SU-DHL-6 (cell line): ENCODE results near the gene ERGIC2.

Experiments used
- H2AFZ ChIP-seq: fragments of 200-600 bp; sonication (generic); 2 replicates; pipeline ENCODE4 v1.6.1; 2014; ENCODE audit warnings: low read depth, mild to moderate bottlenecking, moderate library complexity, mixed read lengths, antibody characterized with exemption, low read length; ENCODE audit not compliant: severe bottlenecking
- H3F3A ChIP-seq: fragments of 200-600 bp; shearing (Covaris generic); 2 replicates; pipeline ENCODE4 v1.6.0; 2016; ENCODE audit warnings: antibody characterized with exemption, mild to moderate bottlenecking; ENCODE audit not compliant: insufficient read depth
- H3K27ac ChIP-seq: fragments of 200-600 bp; sonication (generic); 2 replicates; pipeline ENCODE4 v1.5.1; 2016; ENCODE audit warnings: low read depth, mild to moderate bottlenecking, low read length, moderate library complexity, mixed read lengths
- H3K27me3 ChIP-seq: fragments of 200-600 bp; sonication (generic), shearing (Covaris generic); 2 replicates; pipeline ENCODE4 v1.6.0; 2014; ENCODE audit warnings: mild to moderate bottlenecking, low read length
- H3K36me3 ChIP-seq: fragments of 200-600 bp; sonication (generic); 2 replicates; pipeline ENCODE4 v1.6.1; 2014; ENCODE audit warnings: mild to moderate bottlenecking, low read length, mixed read lengths
- H3K4me2 ChIP-seq: fragments of 300-600, 200-600 bp; shearing (Covaris generic), sonication (generic); 2 replicates; pipeline ENCODE4 v1.6.0; 2014; ENCODE audit warnings: low read length, low read depth, mild to moderate bottlenecking; ENCODE audit not compliant: poor library complexity, severe bottlenecking
- H3K4me3 ChIP-seq: fragments of 200-600 bp; sonication (generic); 2 replicates; pipeline ENCODE4 v1.5.1; 2014; ENCODE audit warnings: antibody characterized with exemption, low read length, mild to moderate bottlenecking, mixed read lengths; ENCODE audit not compliant: insufficient read depth, poor library complexity, severe bottlenecking
- H3K79me2 ChIP-seq: fragments of 200-600 bp; sonication (generic); 2 replicates; pipeline ENCODE4 v1.6.1; 2014; ENCODE audit warnings: mild to moderate bottlenecking, low read length, moderate library complexity; ENCODE audit not compliant: insufficient read depth
- H3K9ac ChIP-seq: fragments of 200-600 bp; sonication (generic); 2 replicates; pipeline ENCODE4 v1.7.0; 2014; ENCODE audit warnings: mild to moderate bottlenecking, low read length
- H3K9me2 ChIP-seq: fragments of 200-600 bp; sonication (generic); replicated peaks from 2 replicates; pipeline ENCODE4 v1.6.1; 2014; ENCODE audit warnings: low read length; ENCODE audit not compliant: insufficient read depth
- H3K9me3 ChIP-seq: fragments of 200-600 bp; sonication (generic); 2 replicates; pipeline ENCODE4 v1.6.1; 2014; ENCODE audit warnings: low read length, mixed read lengths; ENCODE audit not compliant: insufficient read depth
- H4K20me1 ChIP-seq: fragments of 200-600 bp; sonication (generic); 2 replicates; pipeline ENCODE4 v1.6.1; 2014; ENCODE audit warnings: low read depth, mild to moderate bottlenecking, antibody characterized with exemption, low read length, moderate library complexity, mixed read lengths
- EZH2phosphoT487 ChIP-seq: fragments of 200-600 bp; sonication (generic), shearing (Covaris generic); conservative IDR thresholded peaks from 2 replicates; pipeline ENCODE4 v1.6.1; 2018; ENCODE audit warnings: mild to moderate bottlenecking, antibody characterized with exemption, low read length, moderate library complexity, mixed read lengths
- TF ChIP-seq, protein P1 (sequence below): fragments of 200-600 bp; sonication (generic); IDR thresholded peaks from one replicate; pipeline ENCODE4 v1.5.1; 2017; ENCODE audit warnings: antibody characterized with exemption, mild to moderate bottlenecking, low read length, moderate library complexity; ENCODE audit not compliant: insufficient read depth, poor library complexity, severe bottlenecking

ERGIC2 gene

DNA sequence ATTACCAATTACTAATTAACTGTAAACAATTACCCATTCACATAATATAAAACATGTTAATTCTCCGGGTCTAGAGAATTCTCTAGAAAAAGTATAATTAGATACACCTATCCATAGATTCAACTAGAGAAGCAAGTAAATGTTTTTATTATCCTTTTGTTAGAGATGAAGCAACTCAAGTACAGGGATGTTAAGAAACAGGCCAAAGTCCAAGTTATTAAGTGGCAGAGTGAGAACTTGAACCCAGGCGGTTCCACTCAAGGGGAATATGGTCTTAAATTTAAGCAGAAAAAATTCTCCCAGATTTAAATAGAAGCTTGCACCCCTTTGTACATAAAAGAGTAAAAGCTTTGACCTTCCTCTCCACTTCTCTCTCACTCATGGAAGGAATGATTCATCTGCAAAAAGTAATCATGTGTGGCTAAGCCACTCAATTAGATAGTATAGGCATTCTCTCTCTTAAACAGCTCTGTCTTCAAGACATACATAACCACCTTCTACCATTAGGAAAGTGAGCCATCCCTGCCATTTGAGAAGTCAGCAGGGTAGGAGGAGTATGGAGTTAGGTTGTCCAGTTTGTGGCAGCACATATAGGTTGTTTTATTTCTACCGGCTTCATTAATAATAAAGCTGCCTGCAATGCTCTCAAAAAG, 34.1 kb downstream of the ERGIC2 start:
- no peak overlapping the region for H2AFZ ChIP-seq
- H3K36me3 ChIP-seq, result peaks cover 39% of the 10 kb centered on the region
- H3K9me3 ChIP-seq, result no peaks in the 10 kb centered on the region
- H3K79me2 ChIP-seq, result no peaks in the 10 kb centered on the region
- no peak overlapping the region for H3K9ac ChIP-seq
- no peaks in the 10 kb centered on the region for H3K9me2 ChIP-seq
- no peak overlapping the region for H3K4me2 ChIP-seq
- TF ChIP-seq, protein P1, sequence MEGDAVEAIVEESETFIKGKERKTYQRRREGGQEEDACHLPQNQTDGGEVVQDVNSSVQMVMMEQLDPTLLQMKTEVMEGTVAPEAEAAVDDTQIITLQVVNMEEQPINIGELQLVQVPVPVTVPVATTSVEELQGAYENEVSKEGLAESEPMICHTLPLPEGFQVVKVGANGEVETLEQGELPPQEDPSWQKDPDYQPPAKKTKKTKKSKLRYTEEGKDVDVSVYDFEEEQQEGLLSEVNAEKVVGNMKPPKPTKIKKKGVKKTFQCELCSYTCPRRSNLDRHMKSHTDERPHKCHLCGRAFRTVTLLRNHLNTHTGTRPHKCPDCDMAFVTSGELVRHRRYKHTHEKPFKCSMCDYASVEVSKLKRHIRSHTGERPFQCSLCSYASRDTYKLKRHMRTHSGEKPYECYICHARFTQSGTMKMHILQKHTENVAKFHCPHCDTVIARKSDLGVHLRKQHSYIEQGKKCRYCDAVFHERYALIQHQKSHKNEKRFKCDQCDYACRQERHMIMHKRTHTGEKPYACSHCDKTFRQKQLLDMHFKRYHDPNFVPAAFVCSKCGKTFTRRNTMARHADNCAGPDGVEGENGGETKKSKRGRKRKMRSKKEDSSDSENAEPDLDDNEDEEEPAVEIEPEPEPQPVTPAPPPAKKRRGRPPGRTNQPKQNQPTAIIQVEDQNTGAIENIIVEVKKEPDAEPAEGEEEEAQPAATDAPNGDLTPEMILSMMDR, result no peak
- TF ChIP-seq EZH2phosphoT487, result no peak
- no peak overlapping the region for H3K4me3 ChIP-seq
- H4K20me1 ChIP-seq, result no peaks in the 10 kb centered on the region
- no peaks in the 10 kb centered on the region for H3K27me3 ChIP-seq
- H3K27ac ChIP-seq, result no peak overlapping the region
- no peaks in the 10 kb centered on the region for H3F3A ChIP-seq

DNA sequence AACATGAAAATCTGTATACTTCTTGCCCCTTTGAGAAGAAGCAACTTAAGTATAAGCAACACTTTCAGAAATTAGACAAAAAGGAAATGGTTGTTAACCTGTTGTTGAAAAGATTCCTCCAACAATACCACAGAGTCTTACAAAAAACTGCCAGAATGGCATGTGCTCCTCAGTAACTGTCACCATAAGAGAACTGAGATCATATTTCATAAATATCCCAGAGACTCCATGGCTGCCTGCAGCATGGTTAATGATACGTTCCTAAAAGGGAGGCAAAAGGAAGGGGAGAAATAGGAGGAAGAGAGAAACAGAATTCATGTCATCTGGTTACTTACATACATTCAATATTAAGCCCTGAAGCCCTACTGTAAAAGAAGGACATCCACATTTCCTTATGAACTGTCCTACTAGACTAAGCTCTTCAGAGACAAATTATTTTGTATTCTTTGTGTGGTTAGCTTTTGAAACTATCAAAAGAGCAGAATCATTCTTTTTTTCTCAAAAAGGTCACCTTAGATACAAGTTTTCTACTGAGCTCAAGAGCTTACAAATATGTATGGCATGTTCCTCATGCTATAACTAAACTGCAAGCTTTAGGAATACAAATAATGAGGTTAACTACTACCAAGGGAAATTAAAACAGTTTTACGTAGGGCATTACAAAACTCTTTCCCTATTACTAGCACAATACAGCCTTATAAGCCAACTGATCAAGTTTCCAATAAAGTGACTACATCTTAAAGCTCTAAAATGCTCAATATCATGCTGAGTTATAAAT, 37.8 kb downstream of the ERGIC2 start:
- no peaks in the 10 kb centered on the region for H3K9me2 ChIP-seq
- H3K79me2 ChIP-seq, result no peaks in the 10 kb centered on the region
- no peak overlapping the region for H3K4me3 ChIP-seq
- no peak overlapping the region for H2AFZ ChIP-seq
- H3K36me3 ChIP-seq, result peaks cover 24% of the 10 kb centered on the region
- no peaks in the 10 kb centered on the region; the same call in 1 of the 2 replicates for H4K20me1 ChIP-seq
- H3K9ac ChIP-seq, result no peak overlapping the region
- TF ChIP-seq, protein P1, result no peak
- TF ChIP-seq EZH2phosphoT487, result no peak
- no peak overlapping the region for H3K4me2 ChIP-seq
- H3K27me3 ChIP-seq, result no peaks in the 10 kb centered on the region
- H3F3A ChIP-seq, result no peaks in the 10 kb centered on the region
- no peaks in the 10 kb centered on the region for H3K9me3 ChIP-seq
- H3K27ac ChIP-seq, result no peak overlapping the region

DNA sequence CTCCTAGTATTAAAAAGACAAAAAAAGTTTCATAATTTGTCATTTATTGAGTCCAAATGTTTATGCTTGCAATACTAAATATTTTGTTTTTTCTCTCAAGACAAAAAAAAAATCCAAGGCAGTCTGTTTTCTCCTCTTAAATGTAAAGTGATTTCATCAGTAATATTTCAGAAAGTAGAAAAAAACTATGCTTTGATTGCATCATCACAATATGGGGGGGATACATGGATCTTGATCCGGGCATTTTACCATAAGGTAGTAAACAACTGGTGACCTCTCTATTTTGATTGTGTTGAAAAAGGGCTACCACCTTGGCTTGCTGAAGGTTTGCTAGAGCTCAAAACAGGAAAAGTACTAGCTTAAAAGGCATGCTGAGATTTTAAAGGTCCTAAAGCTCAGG, 43.6 kb downstream of the ERGIC2 start:
- no peaks in the 10 kb centered on the region for H3K79me2 ChIP-seq
- no peaks in the 10 kb centered on the region; the same call in 1 of the 2 replicates for H4K20me1 ChIP-seq
- H3K9me3 ChIP-seq, result no peaks in the 10 kb centered on the region
- H3F3A ChIP-seq, result no peaks in the 10 kb centered on the region
- H3K27ac ChIP-seq, result no peak overlapping the region
- no peak overlapping the region for H3K9ac ChIP-seq
- H3K4me2 ChIP-seq, result no peak overlapping the region
- peaks cover 13% of the 10 kb centered on the region; the same call in 1 of the 2 replicates for H3K36me3 ChIP-seq
- H3K27me3 ChIP-seq, result no peaks in the 10 kb centered on the region
- no peaks in the 10 kb centered on the region for H3K9me2 ChIP-seq
- no peak overlapping the region for H2AFZ ChIP-seq
- no peak overlapping the region for H3K4me3 ChIP-seq
- no peak for TF ChIP-seq EZH2phosphoT487
- TF ChIP-seq, protein P1, result no peak
